IPS-18c (cell line): ENCODE results near the gene BCAS3.

Source experiments
- H3K4me3 ChIP-seq: 2 replicates; pipeline ENCODE4 v1.7.0; 2013; ENCODE audit warnings: low read depth, mild to moderate bottlenecking, low read length, moderate library complexity; ENCODE audit not compliant: insufficient read depth
- H3K9me3 ChIP-seq: one replicate; pipeline ENCODE4 v1.6.1; 2013; ENCODE audit warnings: mild to moderate bottlenecking, low read length, moderate library complexity; ENCODE audit not compliant: control insufficient read depth, insufficient read depth

The BCAS3 gene

GRCh38 chr17:61073131-61073530, 395.5 kb downstream of the BCAS3 start:
- no peaks in the 10 kb centered on the region for H3K9me3 ChIP-seq

GRCh38 chr17:61073799-61074513, 396.3 kb downstream of the BCAS3 start:
- H3K4me3 ChIP-seq = no peak overlapping the region
- no peaks in the 10 kb centered on the region for H3K9me3 ChIP-seq

More at GRCh38 chr17:61073131-61073530, 395.5 kb downstream of the BCAS3 start:
- no peak overlapping the region for H3K4me3 ChIP-seq

- no peak overlapping the region for H3K4me3 ChIP-seq
Measured at GRCh38 chr17:61075988-61076387, 398.3 kb downstream of the BCAS3 start.

GRCh38 chr17:61076621-61077031, 399.0 kb downstream of the BCAS3 start:
- H3K9me3 ChIP-seq = no peaks in the 10 kb centered on the region
- H3K4me3 ChIP-seq = no peak overlapping the region

More at GRCh38 chr17:61075988-61076387, 398.3 kb downstream of the BCAS3 start:
- H3K9me3 ChIP-seq = no peaks in the 10 kb centered on the region

- H3K4me3 ChIP-seq = no peak overlapping the region
Measured at GRCh38 chr17:61081959-61082358, 404.3 kb downstream of the BCAS3 start.

GRCh38 chr17:61084260-61084659, 406.6 kb downstream of the BCAS3 start:
- H3K4me3 ChIP-seq = no peak overlapping the region
- no peaks in the 10 kb centered on the region for H3K9me3 ChIP-seq

More at GRCh38 chr17:61081959-61082358, 404.3 kb downstream of the BCAS3 start:
- no peaks in the 10 kb centered on the region for H3K9me3 ChIP-seq

- H3K4me3 ChIP-seq = no peak overlapping the region
- H3K9me3 ChIP-seq = no peaks in the 10 kb centered on the region
Measured at GRCh38 chr17:61087024-61087423, 409.4 kb downstream of the BCAS3 start.

- Histone ChIP-seq H3K9me3 (no peaks in the 10 kb centered on the region), H3K4me3 (no peak overlapping the region)
Measured at GRCh38 chr17:61088556-61088955, 410.9 kb downstream of the BCAS3 start.

GRCh38 chr17:61091096-61091495, 413.4 kb downstream of the BCAS3 start:
- no peaks in the 10 kb centered on the region for H3K9me3 ChIP-seq
- H3K4me3 ChIP-seq = no peak overlapping the region

- Histone ChIP-seq H3K4me3 (no peak overlapping the region), H3K9me3 (no peaks in the 10 kb centered on the region)
Measured at GRCh38 chr17:61097781-61098180, 420.1 kb downstream of the BCAS3 start.

- H3K9me3 ChIP-seq = no peaks in the 10 kb centered on the region
- H3K4me3 ChIP-seq = no peak overlapping the region
Measured at GRCh38 chr17:61106354-61106753, 428.7 kb downstream of the BCAS3 start.

GRCh38 chr17:61116577-61116976, 438.9 kb downstream of the BCAS3 start:
- no peaks in the 10 kb centered on the region for H3K9me3 ChIP-seq
- no peak overlapping the region for H3K4me3 ChIP-seq

- no peaks in the 10 kb centered on the region for H3K9me3 ChIP-seq
- no peak overlapping the region for H3K4me3 ChIP-seq
Measured at GRCh38 chr17:61117983-61118382, 440.3 kb downstream of the BCAS3 start.

- Histone ChIP-seq H3K4me3 (no peak overlapping the region), H3K9me3 (no peaks in the 10 kb centered on the region)
Measured at GRCh38 chr17:61118871-61119270, 441.2 kb downstream of the BCAS3 start.

- Histone ChIP-seq H3K9me3 (no peaks in the 10 kb centered on the region), H3K4me3 (no peak overlapping the region)
Measured at GRCh38 chr17:61122326-61122913, 444.8 kb downstream of the BCAS3 start.

GRCh38 chr17:61124562-61124961, 446.9 kb downstream of the BCAS3 start:
- no peaks in the 10 kb centered on the region for H3K9me3 ChIP-seq
- H3K4me3 ChIP-seq = no peak overlapping the region

- H3K9me3 ChIP-seq = no peaks in the 10 kb centered on the region
- no peak overlapping the region for H3K4me3 ChIP-seq
Measured at GRCh38 chr17:61126473-61127249, 449.0 kb downstream of the BCAS3 start.

GRCh38 chr17:61127960-61128359, 450.3 kb downstream of the BCAS3 start:
- Histone ChIP-seq H3K9me3 (no peaks in the 10 kb centered on the region), H3K4me3 (no peak overlapping the region)
